ENCODE data around the gene MSX1. TPM values are rescaled to one million over a fixed set of nuclear protein-coding genes. Genes with fewer than 3 reads are reported as not detected.

The MSX1 gene
- total RNA-seq: 10.4 and 17.6 TPM in 2 replicates

GRCh38 chr4:4859325-4859798, at the start of gene MSX1:
Gene MSX1 (plus strand): TSS chr4:4859665. CDS start chr4:4859900, 235 bp downstream.

Other genes with a start within 250 kb of the MSX1 start
- gene CYTL1, start 159.8 kb downstream of the MSX1 start, total RNA-seq: 0.20 and 0.37 TPM in 2 replicates
- gene STK32B, start 191.8 kb downstream of the MSX1 start, total RNA-seq: 2.2 and 3.7 TPM in 2 replicates